Glomerular endothelial cell (primary cell): ENCODE results near the gene CLPTM1L. TPM values are rescaled to one million over a fixed set of nuclear protein-coding genes. Genes with fewer than 3 reads are reported as not detected.
"Not testable (repeated sequence)": the region's sequence is repeated elsewhere in the genome, so short reads cannot be mapped to it uniquely, and the experiment has no call there.

ENCODE experiments used
- DNase-seq: peaks from one replicate; pipeline ENCODE4 v3.0.0-alpha.2; 2011; ENCODE audit warnings: low read depth, low spot score; ENCODE audit errors: extremely low read depth
- total RNA-seq: library from RNA; depleted of rRNA; stranded (reverse); fragments of >200 nt; gene quantifications from 2 replicates; pipeline ENCODE4 v1.2.3, GENCODE V29; 2015

CLPTM1L gene
- total RNA-seq, 1 donor from 2014 or later, result 137 TPM

DNA sequence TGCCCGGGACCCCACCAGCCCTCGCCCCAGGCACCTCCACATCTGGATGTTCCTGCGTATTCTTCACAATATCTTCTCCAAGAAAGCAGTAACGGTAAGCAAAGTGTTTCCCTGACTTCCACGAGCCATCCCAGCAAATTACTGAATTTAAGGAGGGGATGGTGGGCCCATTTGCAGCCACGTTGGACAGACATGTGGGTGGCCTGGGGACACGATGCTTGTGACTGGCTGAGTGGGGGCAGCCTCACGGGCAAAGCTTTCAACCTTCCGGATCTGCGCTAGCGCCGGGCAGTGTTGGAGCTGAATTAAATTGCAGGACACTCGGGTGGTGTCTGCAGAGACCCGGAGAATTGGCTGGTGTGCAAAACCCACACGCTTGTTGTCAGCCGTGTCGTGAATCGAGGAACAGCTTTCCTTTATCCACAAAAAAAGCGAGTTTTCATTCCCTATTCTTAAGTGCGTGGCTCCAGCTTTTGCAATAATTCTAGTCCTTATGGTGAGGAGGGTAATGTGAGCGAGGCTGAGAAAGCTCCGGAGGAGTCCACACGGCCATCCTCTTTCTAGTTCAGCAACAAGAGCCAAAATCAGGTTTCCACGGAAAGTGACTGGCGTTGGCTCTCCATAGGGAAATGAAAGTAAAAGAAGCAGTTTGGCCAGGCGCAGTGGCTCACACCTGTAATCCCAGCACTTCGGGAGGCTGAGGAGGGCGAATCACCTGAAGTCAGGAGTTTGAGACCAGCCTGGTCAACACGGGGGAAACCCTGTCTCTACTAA, 17.5 kb upstream of the CLPTM1L start:
- DNase-seq, result no peak

DNA sequence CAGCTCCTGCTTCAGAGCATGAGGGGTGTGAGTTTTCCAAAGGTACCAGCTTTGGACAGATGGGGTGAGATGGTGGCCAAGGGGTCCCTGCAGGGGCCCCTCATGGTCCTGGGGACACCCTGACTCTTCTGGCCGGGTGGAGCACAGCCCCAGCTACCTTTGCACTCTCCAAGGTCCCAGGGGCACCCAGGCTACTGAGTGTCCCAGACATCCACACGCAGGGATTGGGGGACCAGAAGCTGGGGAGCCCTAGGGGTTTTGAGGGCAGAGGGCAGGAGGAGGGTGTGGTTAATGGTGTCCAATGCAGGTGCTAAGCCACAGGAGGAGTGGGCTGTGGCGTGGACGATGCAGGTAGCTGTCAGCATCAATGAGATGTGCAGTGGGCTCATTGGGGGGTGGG, 16.0 kb upstream of the CLPTM1L start:
- DNase-seq, result no peak

DNA sequence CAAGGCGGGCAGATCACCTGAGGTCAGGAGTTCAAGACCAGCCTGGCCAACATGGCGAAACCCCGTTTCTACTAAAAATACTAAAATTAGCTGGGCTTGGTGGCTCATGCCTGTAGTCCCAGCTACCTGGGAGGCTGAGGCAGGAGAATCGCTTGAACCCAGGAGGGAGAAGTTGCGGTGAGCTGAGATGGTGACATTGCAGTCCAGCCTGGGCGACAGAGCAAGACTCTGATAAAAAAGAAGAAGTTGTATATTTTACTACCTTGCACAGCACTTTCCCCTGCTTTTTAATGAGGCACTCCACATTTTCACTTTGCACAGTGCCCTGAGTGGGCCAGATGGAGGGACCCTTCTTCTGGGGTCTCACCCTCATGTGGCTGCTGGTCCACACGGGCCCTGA, 15.5 kb upstream of the CLPTM1L start:
- not testable (repeated sequence) for DNase-seq

DNA sequence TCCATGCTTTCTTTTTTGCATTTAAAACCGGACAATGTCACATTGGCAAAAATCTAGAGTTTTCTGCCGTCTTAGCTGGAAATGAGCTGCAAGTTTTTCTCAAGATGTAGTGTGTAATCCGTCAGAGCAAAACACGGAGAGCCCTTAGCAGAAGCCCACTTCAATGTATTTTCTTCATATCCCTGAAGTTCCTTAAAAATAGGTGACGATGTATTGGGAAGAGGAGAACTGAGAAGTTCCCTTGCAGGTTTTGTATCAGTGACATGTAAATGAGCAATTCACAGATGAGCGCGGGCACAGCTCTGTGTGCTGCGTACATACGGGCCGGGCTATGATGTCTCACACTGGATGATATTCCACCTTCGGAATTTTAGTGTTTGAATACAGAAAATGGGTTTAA, 14.8 kb upstream of the CLPTM1L start:
- no peak for DNase-seq

DNA sequence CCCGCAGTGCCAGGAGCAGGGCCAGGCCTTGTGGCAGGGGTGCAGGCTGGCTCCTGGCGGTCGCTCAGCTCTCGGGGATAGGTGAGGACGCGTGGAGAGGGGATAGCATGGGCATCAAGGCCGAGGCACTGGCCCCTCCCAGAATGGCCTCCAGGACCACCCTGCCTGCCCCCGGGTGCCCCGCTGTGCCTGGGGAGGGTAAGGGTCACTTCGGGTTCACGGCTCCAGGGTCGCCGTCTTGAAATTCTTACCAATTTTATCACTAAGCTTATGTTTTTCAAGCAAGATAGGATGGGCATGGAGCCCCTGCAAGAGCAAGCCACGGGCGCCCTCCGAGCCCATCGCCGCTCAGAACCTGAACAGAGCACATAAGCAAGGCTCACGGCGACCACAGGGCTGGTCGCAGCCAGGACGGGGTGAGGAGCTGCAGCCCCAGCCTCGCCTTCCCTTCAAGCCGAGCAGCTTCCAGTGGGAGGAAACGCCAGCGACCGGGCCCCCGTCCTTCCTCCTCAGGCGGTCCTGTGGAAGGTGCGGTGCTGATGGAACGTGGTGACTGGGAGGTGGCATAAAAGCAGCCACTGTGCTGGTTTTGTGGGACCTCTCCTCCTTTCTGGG, 14.2 kb upstream of the CLPTM1L start:
- DNase-seq, result no peak

DNA sequence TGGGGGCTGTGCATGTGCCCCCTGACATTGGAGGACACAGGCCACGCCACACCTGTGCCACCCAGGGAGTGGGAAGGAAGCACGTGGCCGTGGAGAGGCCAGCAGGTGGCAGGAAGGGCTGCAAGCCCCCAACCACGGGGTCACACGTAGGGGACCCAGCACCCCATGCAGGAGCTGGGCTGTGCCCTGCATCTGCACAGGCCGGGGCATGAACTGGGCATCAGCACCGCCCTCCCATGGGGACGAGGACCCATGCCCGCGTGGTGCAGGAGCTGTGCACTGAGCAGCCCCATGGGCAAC, 13.8 kb upstream of the CLPTM1L start:
- DNase-seq, result no peak

DNA sequence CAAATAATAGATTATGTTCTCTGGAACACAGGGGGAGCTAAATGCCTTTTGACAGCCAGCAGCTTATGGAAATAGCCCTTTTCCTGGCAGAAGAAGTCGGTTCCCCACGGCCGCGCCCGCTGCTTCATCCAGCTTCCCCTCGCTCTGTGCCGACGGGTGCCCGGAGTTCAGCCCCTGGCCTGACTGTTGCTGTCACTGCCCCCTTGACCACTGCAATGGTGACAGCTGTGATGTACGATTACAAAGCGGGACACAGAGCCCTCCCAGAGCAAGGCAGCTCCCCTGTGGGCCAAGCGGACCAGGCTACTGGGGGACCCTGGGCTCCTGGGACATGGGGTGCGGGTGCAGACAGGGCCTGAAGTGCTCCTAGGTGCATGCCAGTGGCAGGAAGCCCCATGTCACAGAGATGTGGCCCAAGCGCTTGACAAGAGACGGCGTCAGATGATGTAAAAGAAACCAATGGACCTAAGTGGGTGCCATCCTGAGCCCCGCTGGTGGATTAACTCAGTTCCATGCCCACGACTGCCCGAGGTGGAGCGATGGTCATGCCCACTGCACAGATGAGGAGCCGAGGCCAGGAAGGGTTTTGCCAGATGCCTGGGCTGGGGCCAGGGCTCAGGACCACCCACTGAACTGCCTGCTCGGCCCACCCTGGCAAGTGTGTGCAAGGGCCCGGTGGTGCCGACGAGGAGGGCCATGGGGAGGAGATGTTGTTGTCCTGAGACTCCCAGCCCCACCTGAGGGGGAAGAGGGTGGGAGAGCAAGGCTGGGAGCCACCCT, 13.2 kb upstream of the CLPTM1L start:
- DNase-seq, result no peak

DNA sequence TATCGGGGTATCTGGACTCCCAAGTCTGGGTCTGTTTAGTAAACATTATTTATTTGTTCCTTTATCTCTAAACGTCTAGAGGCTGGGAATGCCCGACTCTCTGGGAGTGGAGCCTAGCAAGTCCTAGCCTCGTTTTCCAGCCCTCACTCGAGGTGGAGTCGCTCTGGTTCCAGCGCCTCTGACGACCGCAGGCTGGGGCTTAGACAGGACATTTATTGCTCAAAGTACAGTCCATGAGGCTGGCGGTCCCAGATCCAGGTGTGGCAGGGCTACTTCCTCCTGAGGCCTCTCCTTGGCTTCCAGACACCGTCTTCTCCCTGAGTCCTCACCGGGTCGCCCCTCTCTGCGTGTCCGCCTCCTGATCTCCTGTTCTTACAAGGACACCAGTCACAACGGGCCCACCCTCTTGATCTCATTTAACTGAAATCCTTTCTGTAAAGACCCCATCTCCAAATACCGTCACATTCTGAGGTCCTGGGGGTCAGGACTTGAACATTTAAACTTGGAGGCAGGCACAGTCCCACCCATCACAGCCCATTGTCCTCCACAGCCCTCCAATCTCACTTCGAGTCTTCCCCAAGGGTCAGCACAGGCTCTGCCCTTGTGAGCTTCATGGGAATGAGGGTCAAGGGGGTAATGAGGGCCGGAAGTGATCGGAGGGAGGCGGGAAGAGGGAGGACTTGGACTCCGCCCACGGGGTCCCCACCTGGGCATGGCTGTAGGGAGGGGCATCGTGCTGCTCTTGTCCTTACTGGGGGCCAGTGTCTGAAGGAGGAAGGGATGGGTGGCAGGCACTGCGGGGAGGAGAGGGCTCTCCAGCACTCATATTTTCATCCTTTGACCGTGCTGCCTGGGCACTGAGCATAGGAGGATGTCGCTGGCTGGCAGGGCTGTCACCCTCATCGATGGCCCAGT, 12.2 kb upstream of the CLPTM1L start:
- no peak for DNase-seq

DNA sequence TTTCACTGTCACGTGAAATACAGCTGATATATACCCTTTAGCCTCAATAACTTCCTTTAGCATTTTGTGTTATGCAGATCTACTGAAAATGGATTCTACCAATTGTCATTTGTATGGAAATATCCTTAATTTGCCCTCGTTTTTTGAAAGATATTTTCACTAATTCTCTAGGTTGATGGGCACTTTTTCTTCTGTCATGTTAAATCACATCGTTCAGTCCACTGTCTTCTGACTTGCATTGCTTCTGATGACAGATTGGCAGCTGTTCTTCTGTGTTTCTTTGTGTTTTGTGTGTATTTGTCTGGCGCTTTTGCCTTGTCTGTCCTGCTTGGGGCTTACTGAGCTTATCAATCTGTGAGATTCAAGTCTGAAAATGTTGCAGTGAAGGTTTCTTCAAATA, 9.7 kb upstream of the CLPTM1L start:
- no peak for DNase-seq

DNA sequence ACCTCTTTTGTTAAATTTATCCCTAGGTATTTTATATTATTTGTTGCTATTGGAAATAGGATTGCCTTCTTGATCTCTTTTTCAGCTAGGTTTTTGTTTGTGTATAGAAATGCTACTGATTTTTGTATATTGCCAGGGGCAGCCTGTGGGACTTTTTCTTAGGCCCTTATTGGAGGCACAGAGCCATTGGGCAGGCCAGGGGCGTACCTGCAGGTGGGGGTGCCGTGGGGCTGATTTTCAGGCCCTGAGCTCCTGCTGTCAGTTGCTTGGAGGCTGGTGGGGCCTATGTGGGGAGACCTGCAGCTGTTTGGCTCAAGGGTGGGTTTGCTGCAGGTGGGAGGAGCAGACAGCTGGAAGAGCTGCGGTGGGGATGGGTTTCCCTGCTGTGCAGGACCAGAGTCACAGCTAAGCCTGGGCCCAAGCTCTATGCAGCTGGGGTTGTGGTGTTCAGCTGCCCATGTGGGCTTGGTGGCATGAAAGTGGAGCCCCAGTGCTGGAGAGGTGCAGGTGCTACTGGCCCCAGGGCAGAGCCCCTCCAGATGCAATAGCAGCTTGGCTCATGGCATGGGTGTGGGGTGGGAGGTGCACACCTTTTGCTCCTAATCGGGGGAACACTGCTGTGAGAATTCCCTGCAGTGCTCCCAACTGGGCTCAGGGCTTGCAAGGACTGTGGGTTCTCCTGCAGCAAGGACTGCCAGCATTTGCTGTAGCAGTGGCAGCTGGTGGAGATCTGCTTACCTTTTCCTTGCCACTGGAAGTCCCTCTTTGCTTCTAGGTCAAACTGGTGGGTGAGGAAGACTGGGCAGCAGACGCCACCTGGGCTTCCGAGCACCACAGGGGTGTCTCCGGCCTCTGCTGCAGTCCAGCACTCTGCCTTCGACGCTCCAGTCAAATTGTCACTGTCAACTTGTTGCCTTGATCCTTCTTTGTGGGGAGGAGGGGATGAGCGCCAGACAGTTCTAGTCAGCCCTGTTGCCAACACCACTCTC, 7.6 kb upstream of the CLPTM1L start:
- DNase-seq, result no peak

DNA sequence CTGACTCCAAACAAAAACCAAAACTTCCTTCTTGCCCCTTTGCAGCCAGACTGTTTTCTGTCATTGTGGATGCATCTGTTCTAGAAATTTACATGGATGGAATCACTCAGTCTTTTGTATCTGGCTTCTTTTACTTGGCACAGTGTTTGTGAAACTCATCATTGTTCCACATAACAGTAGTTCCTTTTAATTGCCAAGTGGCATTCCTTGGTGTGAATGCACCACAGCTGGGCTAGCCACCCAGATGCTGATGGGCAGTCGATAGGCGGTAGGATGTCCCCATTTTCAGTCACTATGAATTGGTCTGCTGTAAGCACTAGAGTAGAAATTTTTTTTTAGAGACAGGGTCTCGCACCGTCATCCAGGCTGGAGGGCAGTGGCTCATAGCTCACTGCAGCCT, 6.3 kb upstream of the CLPTM1L start:
- DNase-seq, result no peak

DNA sequence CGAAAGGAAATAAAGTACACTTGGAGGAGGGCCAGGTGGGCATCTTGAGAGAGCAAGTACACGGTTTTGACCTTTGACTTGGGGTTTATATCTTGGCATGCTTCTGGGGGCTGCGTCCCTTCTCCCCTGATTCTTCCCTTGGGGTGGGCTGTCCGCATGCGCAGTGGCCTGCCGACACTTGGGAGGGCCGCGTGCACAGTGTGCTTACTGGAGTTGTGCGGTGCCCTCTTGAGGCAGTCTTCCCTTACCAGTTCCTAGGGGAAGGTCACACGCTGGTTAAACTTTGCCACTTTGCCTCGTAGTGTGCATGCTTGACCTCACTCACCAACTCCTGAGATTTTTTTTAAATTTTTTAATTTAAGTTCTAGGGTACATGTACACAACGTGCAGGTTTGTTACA, 4.3 kb upstream of the CLPTM1L start:
- no peak for DNase-seq

DNA sequence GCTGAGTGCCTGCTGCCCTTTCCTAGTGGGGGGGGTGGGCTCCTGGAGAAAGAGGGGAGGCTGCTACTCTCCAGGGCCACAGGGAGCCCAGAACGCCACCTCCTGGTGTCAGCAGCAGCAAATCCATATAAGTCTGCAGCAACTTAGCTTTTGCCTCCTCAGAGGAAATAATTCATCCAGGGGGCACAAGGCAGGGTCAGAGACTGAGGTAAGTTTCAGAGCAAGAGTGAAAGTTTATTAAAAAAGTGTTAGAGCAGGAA, 4.0 kb upstream of the CLPTM1L start:
- no peak for DNase-seq

DNA sequence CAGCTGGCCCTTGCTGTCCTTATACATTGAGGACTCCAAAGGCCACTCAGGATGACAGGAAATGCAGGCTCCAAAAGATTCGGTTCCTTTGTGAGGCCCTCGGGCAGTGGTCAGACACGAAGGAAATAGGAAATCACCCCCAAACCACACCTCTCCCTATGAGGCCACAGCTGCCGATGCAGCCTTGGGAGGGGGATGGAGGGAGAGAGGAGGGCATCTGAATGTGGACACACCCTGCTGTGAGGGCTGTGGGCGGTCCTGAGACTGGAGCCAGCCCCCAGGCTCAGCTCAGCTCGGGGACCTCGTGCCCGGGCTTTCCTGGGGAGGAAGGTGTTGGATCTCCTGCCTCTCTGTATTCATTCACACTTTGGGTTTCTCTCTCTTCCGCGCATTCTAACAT, 2.7 kb upstream of the CLPTM1L start:
- DNase-seq, result no peak

DNA sequence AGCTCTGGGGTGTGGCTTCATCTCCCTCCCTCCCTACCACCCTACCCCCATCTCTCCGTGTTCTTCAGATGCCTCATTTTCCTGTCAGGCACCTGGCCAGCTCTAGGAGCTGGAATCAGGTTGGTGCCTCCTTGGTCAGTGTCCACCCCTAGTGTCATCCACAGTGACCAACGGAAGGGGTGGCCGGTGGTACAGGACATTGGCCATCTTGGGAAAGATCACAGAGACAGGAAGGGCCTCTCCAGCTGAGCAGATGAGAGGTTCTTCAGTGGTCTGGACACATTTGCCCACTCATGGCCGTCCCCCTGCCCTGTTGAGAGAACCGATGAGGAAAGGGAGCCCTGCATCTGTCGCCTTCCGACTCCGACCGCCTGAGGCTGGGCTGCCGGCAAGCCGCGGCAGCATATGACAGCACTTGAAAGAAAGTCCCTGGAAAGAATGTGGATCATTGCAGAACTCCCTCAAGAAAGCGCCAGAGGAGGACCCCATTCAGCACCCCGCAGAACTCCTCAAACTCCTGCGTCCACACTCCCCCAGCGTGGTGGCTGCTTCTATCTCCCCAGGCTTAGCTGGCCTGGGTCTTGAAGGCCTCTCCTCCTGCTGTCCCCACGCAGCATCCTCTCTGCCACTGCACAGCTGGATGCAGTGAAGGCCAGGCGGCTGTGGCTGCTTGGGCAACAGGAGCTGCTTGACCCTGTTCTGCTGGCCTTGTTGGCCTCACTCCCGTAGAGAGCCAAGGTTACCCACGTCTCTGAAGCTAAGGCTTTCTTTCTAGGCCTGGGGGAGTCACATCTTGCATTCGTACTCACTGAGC, 1.9 kb upstream of the CLPTM1L start:
- DNase-seq, result no peak

DNA sequence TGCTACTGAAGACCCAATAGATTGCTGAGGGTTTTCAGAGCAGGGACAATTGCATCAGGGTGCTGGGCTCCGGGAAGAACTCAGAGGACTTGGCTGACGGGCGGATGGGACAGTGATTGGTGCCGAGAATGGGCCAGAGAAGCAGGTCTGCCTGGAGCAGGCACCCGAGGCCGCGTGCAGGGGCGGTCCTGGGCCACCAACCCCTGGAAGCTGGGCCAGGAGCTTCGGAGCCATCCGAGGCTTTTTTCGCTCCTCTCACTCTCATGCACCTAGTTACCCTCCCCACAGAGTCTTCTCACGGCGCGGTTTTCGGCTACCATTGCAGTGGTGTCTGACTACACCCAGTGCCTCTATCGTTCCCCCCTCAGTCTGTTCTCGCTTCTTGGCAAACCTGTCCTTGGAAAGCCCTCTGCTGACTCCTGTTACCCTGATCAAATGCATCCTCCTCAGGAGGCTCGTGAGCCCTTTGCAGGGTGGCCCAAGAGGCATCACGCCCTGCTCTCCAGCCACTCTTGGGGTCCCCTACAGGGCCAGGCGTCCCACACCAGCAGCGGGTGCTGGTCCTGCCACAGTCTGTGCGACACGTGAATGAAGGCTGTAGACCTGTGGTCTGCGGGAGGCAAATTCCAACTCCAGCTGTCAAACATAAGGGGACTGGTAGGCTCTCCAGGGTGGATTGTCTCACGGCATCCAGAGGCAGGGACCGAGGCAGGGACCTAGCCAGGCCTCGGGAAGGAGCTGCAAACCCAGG, 1.2 kb upstream of the CLPTM1L start:
- DNase-seq, result no peak

DNA sequence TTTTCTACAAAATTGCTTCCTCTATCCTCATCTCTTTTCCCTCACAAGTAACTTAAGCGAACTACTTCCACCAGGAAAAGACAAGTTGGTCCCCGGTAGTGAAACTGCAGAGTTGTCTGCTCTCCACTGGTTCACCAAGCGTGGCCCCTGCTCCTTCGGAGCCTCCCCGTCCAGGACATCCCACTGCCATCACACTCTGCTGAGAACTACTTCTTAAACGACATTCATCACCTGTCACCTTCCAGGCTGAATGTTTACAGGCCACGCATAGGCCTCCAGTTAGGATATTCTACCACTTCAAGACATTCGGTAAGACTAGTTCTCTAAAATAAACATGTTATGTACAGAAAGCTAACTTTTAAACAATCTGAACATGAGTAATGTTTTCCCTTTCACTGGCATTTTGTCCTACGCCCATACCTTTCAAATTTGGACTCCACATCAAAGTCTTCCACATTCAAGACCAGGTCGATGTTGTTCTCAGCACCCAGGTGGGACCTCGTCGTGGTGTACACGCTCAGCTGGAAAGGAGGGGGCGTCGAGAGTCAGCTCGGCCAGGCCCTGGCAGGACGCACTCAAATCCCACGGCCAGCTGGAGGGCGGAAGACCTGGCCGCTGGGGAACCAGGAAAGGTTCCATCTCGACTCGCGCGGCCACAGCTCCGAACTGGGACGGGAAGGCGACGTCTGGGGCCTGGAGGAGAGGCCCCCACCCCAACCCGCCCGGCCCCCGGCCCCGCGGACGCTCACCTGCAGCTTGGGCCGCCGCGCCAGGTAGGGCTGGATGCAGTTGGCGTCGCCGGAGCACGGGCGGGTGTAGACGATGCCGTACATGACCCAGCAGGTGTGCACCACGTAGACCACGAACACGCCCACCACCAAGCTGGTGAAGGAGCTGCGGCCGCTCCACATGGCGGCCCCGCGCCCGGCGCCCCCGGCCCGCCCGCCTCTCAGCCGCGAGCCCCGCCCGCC, 683 bp downstream of the CLPTM1L start:
- DNase-seq, result no peak
